GM12878 (cell line): ENCODE data around the gene GLT8D2. TPM values are rescaled to one million over a fixed set of nuclear protein-coding genes. Genes with fewer than 3 reads are reported as not detected.
A peak's percentile ranks its signal among the peaks of the same experiment; 100 is the strongest.

Experiments
- ATAC-seq: fragments of 200-7000 bp; cut with Tn5 transposase; 3 replicates; pipeline ENCODE4 v1.9.1; 2020; ENCODE audit warnings: mild to moderate bottlenecking, moderate library complexity
- BruUV-seq: library from RNA; stranded (reverse); fragments of 400-500 nt; replicated peaks from 2 replicates; lab custom pipeline; 2021; lab: Mats Ljungman, UMichigan
- CTCF ChIA-PET: fragments of 300-600 bp; sonication (Branson Sonifier 250); formaldehyde crosslinking; extraction: SDS; loops from one replicate; lab custom pipeline; 2021; ENCODE audit warnings: inconsistent platforms; lab: Yijun Ruan, JAX
- POLR2A ChIA-PET: fragments of 350-600 bp; formaldehyde crosslinking; extraction: SDS; loops from one replicate; lab custom pipeline; 2021; ENCODE audit warnings: inconsistent platforms; lab: Charles Lee
- RAD21 ChIA-PET: fragments of 300-600 bp; sonication (Branson Sonifier 250); formaldehyde crosslinking; loops from one replicate; lab custom pipeline; 2023; ENCODE audit warnings: antibody characterized with exemption; ENCODE audit not compliant: unreplicated experiment; lab: Charles Lee
- SMC1A ChIA-PET: fragments of 300-600 bp; sonication (Branson Sonifier 250); formaldehyde crosslinking; loops from one replicate; lab custom pipeline; 2023; ENCODE audit not compliant: unreplicated experiment, uncharacterized antibody; lab: Charles Lee
- DNase-seq: peaks from one replicate; pipeline ENCODE4 v3.0.0-alpha.2; 2011; ENCODE audit warnings: low read depth, low spot score
- FAIRE-seq: peaks from 3 replicates; lab custom pipeline; 2011; peaks lifted over from hg19 to GRCh38; lab: Jason Lieb, UNC
- H2AFZ ChIP-seq: 2 replicates; pipeline ENCODE4 v1.6.0; 2011; ENCODE audit warnings: low read depth, low read length, control low read depth; ENCODE audit not compliant: control insufficient read depth
- H3K27ac ChIP-seq: 2 replicates; pipeline ENCODE4 v1.5.1; 2011; ENCODE audit warnings: control low read depth; ENCODE audit not compliant: control insufficient read depth, insufficient read depth
- H3K27me3 ChIP-seq, 2 experiments: replicated peaks in 1 of 2; 2 replicates each; pipeline versions ENCODE4 v1.6.0 to v1.6.1; 2011; ENCODE audit warnings: low read length in 1 of 2; ENCODE audit not compliant: control insufficient read depth in 2 of 2, insufficient read depth in 2 of 2
- H3K36me3 ChIP-seq, 2 experiments: 2 replicates each; pipeline ENCODE4 v1.5.1; 2011; ENCODE audit warnings: low read length in 1 of 2; ENCODE audit not compliant: control insufficient read depth in 2 of 2, insufficient read depth in 2 of 2
- H3K4me1 ChIP-seq: 2 replicates; pipeline ENCODE4 v1.6.1; 2011; ENCODE audit warnings: mild to moderate bottlenecking, low read length, moderate library complexity, mixed read lengths; ENCODE audit not compliant: control insufficient read depth, insufficient read depth
- H3K4me2 ChIP-seq: 2 replicates; pipeline ENCODE4 v1.6.0; 2011; ENCODE audit warnings: control low read depth; ENCODE audit not compliant: control insufficient read depth, insufficient read depth
- H3K4me3 ChIP-seq: fragments of 200-600 bp; sonication (generic); 2 replicates; pipeline ENCODE4 v1.5.1; 2016
- H3K79me2 ChIP-seq: 2 replicates; pipeline ENCODE4 v1.6.0; 2011; ENCODE audit warnings: low read length; ENCODE audit not compliant: control insufficient read depth, insufficient read depth
- H3K9ac ChIP-seq: 2 replicates; pipeline ENCODE4 v1.8.0; 2011; ENCODE audit warnings: low read length, control low read depth, mixed read lengths; ENCODE audit not compliant: control insufficient read depth, insufficient read depth
- H3K9me3 ChIP-seq: replicated peaks from 3 replicates; pipeline ENCODE4 v1.5.1; 2011; ENCODE audit warnings: mild to moderate bottlenecking, low read length; ENCODE audit not compliant: control insufficient read depth, insufficient read depth
- H4K20me1 ChIP-seq: 2 replicates; pipeline ENCODE4 v1.6.0; 2011; ENCODE audit not compliant: control insufficient read depth, insufficient read depth
- EP300 ChIP-seq, 2 experiments: fragments of 150-350 bp in 1 of 2; IDR thresholded peaks; 2 replicates each; pipeline ENCODE4 v1.6.1; 2011 to 2012; ENCODE audit warnings: low read depth in 2 of 2, low read length in 2 of 2, borderline replicate concordance in 1 of 2, improper control_type of control experiment in 1 of 2, inconsistent platforms in 1 of 2; ENCODE audit not compliant: control insufficient read depth in 1 of 2
- GATAD2B ChIP-seq: fragments of 450-650 bp; conservative IDR thresholded peaks from 2 replicates; pipeline ENCODE4 v1.6.1; 2017; ENCODE audit warnings: low read depth, mild to moderate bottlenecking, moderate library complexity
- IKZF1 ChIP-seq: fragments of 450-650 bp; conservative IDR thresholded peaks from 2 replicates; pipeline ENCODE4 v1.6.1; 2017; ENCODE audit warnings: antibody characterized with exemption, mild to moderate bottlenecking
- MTA3 ChIP-seq: IDR thresholded peaks from 2 replicates; pipeline ENCODE4 v1.6.1; 2012; ENCODE audit warnings: low read length, inconsistent platforms, borderline replicate concordance
- POLR2A ChIP-seq: IDR thresholded peaks from 2 replicates; pipeline ENCODE4 v1.6.1; 2011; ENCODE audit warnings: low read depth, mild to moderate bottlenecking, low read length
- POLR2AphosphoS5 ChIP-seq: IDR thresholded peaks from 2 replicates; pipeline ENCODE4 v1.6.1; 2011; ENCODE audit warnings: mild to moderate bottlenecking, low read length, inconsistent platforms
- SKIL ChIP-seq: fragments of 450-650 bp; IDR thresholded peaks from 2 replicates; pipeline ENCODE4 v1.6.1; 2017; ENCODE audit warnings: mild to moderate bottlenecking, low read depth, inconsistent platforms; ENCODE audit not compliant: poor library complexity, severe bottlenecking
- SMAD5 ChIP-seq: IDR thresholded peaks from 2 replicates; pipeline ENCODE4 v1.6.1; 2016; ENCODE audit warnings: antibody characterized with exemption, low read depth
- TCF3 ChIP-seq: IDR thresholded peaks from 2 replicates; pipeline ENCODE4 v1.6.1; 2012; ENCODE audit warnings: low read depth, mild to moderate bottlenecking, low read length, borderline replicate concordance; ENCODE audit not compliant: insufficient read depth
- WGBS: methylation state at CpG from one replicate; pipeline ENCODE4 v1.1.6; 2016; ENCODE audit warnings: low lambda C conversion rate; ENCODE audit not compliant: insufficient replicate concordance, insufficient coverage; ENCODE audit errors: missing lambda C conversion rate; 5-methylcytosine and 5-hydroxymethylcytosine counted together
- in situ Hi-C: fragments of 300-500 bp; cut with MboI; formaldehyde crosslinking; loops from 9 replicates; pipeline ENCODE4 v1.14.3; 2018; ENCODE audit warnings: mixed read lengths
- intact Hi-C: fragments of 100-400 bp; cut with micrococcal nuclease; formaldehyde crosslinking; loops from one replicate; pipeline ENCODE4 v1.14.2; 2022; ENCODE audit not compliant: unreplicated experiment
- polyA plus RNA-seq, 11 experiments: library from polyadenylated mRNA; depleted of rRNA in 4 of 11; unstranded in 6 of 11; stranded (reverse) in 5 of 11; fragments of >200 nt; fragmentation: Nextera tagmentation in 4 of 11; fragmentation: Illumina TruSeq in 1 of 11; extraction: Ambion mirVana in 4 of 11; extraction: Trizol in 1 of 11; gene quantifications; 1 replicate in 1 of 11; 2 replicates in 10 of 11; pipeline versions ENCODE4 v1.2.1 to v1.2.3, GENCODE V29; 2011 to 2016; ENCODE audit warnings: inconsistent platforms in 2 of 11, missing spikeins in 2 of 11, low read depth in 1 of 11
- total RNA-seq, 4 experiments: library from RNA; depleted of rRNA in 3 of 4; stranded (reverse); fragments of >200 nt in 3 of 4; fragmentation: Illumina TruSeq in 1 of 4; extraction: Trizol in 1 of 4; gene quantifications; 2 replicates each; pipeline versions ENCODE4 v1.2.1 to v1.2.3, GENCODE V29; 2013 to 2021
- TF ChIP-seq, protein P1 (sequence below): fragments of 450-650 bp; IDR thresholded peaks from 2 replicates; pipeline ENCODE4 v1.6.1; 2017; ENCODE audit warnings: mild to moderate bottlenecking

The GLT8D2 gene
- total and polyA plus RNA-seq, 10 of the 15 experiments (the other 5 are each of a cell fraction or from before 2014, with no cell fraction given): 0.06 to 0.80 (median 0.37) TPM; not detected in 1

- no peaks in the 10 kb centered on the region for H3K79me2 ChIP-seq
- H3K27me3 ChIP-seq: no peaks in the 10 kb centered on the region
- CTCF ChIA-PET: interaction anchor here (0.9 to 2.1 kb wide), 3 partner anchors 8 to 65 kb away, joined by 4 to 9 read pairs (median 4); no protein-coding TSS in a partner anchor
- WGBS: 86% methylated on average over 13 of the region's 13 CpGs
- H3K4me1 ChIP-seq: peaks cover 8% of the 10 kb centered on the region
- no peak overlapping the region for H3K9ac ChIP-seq
- peak; percentile 61; the same call in 1 of the 2 replicates for TF ChIP-seq MTA3
- no peak for TF ChIP-seq TCF3
- TF ChIP-seq SKIL: no peak
- no peak for TF ChIP-seq GATAD2B
- no peak for TF ChIP-seq EP300 (IDR thresholded peaks at IDR 0.05; ENCODE audit: borderline replicate concordance in 1 of 2, control insufficient read depth in 1 of 2, low read depth in 2 of 2, low read length in 2 of 2)
- TF ChIP-seq, protein P1, sequence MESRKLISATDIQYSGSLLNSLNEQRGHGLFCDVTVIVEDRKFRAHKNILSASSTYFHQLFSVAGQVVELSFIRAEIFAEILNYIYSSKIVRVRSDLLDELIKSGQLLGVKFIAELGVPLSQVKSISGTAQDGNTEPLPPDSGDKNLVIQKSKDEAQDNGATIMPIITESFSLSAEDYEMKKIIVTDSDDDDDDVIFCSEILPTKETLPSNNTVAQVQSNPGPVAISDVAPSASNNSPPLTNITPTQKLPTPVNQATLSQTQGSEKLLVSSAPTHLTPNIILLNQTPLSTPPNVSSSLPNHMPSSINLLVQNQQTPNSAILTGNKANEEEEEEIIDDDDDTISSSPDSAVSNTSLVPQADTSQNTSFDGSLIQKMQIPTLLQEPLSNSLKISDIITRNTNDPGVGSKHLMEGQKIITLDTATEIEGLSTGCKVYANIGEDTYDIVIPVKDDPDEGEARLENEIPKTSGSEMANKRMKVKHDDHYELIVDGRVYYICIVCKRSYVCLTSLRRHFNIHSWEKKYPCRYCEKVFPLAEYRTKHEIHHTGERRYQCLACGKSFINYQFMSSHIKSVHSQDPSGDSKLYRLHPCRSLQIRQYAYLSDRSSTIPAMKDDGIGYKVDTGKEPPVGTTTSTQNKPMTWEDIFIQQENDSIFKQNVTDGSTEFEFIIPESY: no peak
- no peak for TF ChIP-seq IKZF1
- TF ChIP-seq POLR2A: peak; percentile 20; the same call in 1 of the 2 replicates
- peak; percentile 48; the same call in 1 of the 2 replicates for TF ChIP-seq SMAD5
- TF ChIP-seq POLR2AphosphoS5: peak; percentile 34; the same call in 1 of the 2 replicates
- SMC1A ChIA-PET: interaction anchor here (0.6 to 2.3 kb wide), 6 partner anchors 8 to 160 kb away, joined by 3 to 7 read pairs (median 3); no protein-coding TSS in a partner anchor
- peaks cover under 1% of the 10 kb centered on the region; the same call in 1 of the 2 replicates for H4K20me1 ChIP-seq
- no peak overlapping the region for H2AFZ ChIP-seq
- no peak overlapping the region for H3K4me2 ChIP-seq
- POLR2A ChIA-PET: interaction anchor here (1.0 to 1.5 kb wide), 3 partner anchors 13 to 58 kb away, joined by 3 to 6 read pairs (median 3); no protein-coding TSS in a partner anchor
- no TSS peak for BruUV-seq
- H3K9me3 ChIP-seq: no peaks in the 10 kb centered on the region
- RAD21 ChIA-PET: interaction anchor here (1.2 kb wide), 1 partner anchor 19 kb away, joined by 3 read pairs; the partner anchor contains the start of gene HSP90B1
- no peak overlapping the region for H3K4me3 ChIP-seq
- H3K27ac ChIP-seq: no peak overlapping the region
- no peak for ATAC-seq
- in situ Hi-C loops: no loop called here
- intact Hi-C loops: no loop called here
- DNase-seq: no peak
- H3K36me3 ChIP-seq: peaks cover 16 to 49% of the 10 kb centered on the region in 2 experiments
- no peak for FAIRE-seq
Measured at GRCh38 chr12:103948746-103949406, 101.1 kb downstream of the GLT8D2 start.
